ENCODE measurements around the gene APOBEC3B.

- TF ChIP-seq, protein P1, sequence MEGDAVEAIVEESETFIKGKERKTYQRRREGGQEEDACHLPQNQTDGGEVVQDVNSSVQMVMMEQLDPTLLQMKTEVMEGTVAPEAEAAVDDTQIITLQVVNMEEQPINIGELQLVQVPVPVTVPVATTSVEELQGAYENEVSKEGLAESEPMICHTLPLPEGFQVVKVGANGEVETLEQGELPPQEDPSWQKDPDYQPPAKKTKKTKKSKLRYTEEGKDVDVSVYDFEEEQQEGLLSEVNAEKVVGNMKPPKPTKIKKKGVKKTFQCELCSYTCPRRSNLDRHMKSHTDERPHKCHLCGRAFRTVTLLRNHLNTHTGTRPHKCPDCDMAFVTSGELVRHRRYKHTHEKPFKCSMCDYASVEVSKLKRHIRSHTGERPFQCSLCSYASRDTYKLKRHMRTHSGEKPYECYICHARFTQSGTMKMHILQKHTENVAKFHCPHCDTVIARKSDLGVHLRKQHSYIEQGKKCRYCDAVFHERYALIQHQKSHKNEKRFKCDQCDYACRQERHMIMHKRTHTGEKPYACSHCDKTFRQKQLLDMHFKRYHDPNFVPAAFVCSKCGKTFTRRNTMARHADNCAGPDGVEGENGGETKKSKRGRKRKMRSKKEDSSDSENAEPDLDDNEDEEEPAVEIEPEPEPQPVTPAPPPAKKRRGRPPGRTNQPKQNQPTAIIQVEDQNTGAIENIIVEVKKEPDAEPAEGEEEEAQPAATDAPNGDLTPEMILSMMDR (IDR thresholded peaks at IDR 0.05; ENCODE audit: low read length), result no peak
- no peak for TF ChIP-seq EZH2 (IDR thresholded peaks at IDR 0.05; ENCODE audit: borderline replicate concordance, low read length)
Observed at GRCh38 chr22:39021552-39022250, 39.6 kb downstream of the APOBEC3B start.

Data from OCI-LY1 (cell line).